Measurements from ENCODE around the gene ANKRD36. TPM values are rescaled to one million over a fixed set of nuclear protein-coding genes. Genes with fewer than 3 reads are reported as not detected.
"Not testable (repeated sequence)": the region's sequence is repeated elsewhere in the genome, so short reads cannot be mapped to it uniquely, and the experiment has no call there.

Gene ANKRD36
- 108 and 226 TPM in 2 replicates for total RNA-seq (2011; cell fraction: chromatin; rRNA removed; ENCODE audit: low replicate concordance)
- 52.2 and 62.4 TPM in 2 replicates for total RNA-seq (2011; cell fraction: nucleolus; rRNA removed)
- 82.4 and 83.8 TPM in 2 replicates for total RNA-seq (2011; cell fraction: nucleoplasm; rRNA removed)
- total RNA-seq (2014; rRNA removed) (25.3 and 27.3 TPM in 2 replicates), total RNA-seq (2014; rRNA removed; fragmentation: Illumina TruSeq; extraction: Trizol) (21.8 and 25.5 TPM in 2 replicates), total RNA-seq (2015; rRNA removed; fragmentation: Illumina TruSeq; extraction: Trizol) (26.7 and 29.1 TPM in 2 replicates), total RNA-seq (2021) (15.7 and 19.0 TPM in 2 replicates), polyA plus RNA-seq (2011; rRNA removed) (11.4 and 12.9 TPM in 2 replicates), polyA plus RNA-seq (2014; fragmentation: Illumina TruSeq; extraction: Trizol) (7.6 and 8.1 TPM in 2 replicates), polyA plus RNA-seq (2014; fragmentation: Nextera tagmentation; extraction: Ambion mirVana) (1 to 10 TPM; 8.0 to 9.6 TPM), polyA plus RNA-seq (2014; rRNA removed) (11.2 and 15.4 TPM in 2 replicates), polyA minus RNA-seq (2011; rRNA and poly(A)+ RNA removed) (69.6 and 95.4 TPM in 2 replicates), Bru-seq, nascent RNA (percentile 80 among the genes with signal in this experiment), BruChase-seq, experiment 1, labeled RNA remaining after a 2-hour chase (percentile 87 among the genes with signal in this experiment), BruChase-seq, experiment 2, labeled RNA remaining after a 6-hour chase (percentile 83 among the genes with signal in this experiment)
- 1.8 and 2.2 TPM in 2 replicates for polyA plus RNA-seq (2011; cell fraction: cytosol; rRNA removed)
- 67.9 and 78.2 TPM in 2 replicates for polyA plus RNA-seq (2011; cell fraction: nucleus; rRNA removed)
- polyA plus RNA-seq (2012), result 5.0 and 6.8 TPM in 2 replicates
- polyA minus RNA-seq (2011; cell fraction: cytosol; rRNA and poly(A)+ RNA removed), result 3.4 and 4.1 TPM in 2 replicates
- 172 and 270 TPM in 2 replicates for polyA minus RNA-seq (2011; cell fraction: nucleus; rRNA and poly(A)+ RNA removed)
- long read RNA-seq, experiment 1, partial matches to known transcripts, result 2 of 15 reads
- long read RNA-seq, experiment 1, other reads (novel, unspliced or antisense), result 12 of 15 reads
- long read RNA-seq, experiment 2, partial matches to known transcripts, result 1 of 2 reads
- long read RNA-seq, experiment 2, other reads (novel, unspliced or antisense), result 1 of 2 reads
- long read RNA-seq, experiment 3, partial matches to known transcripts, result 2 of 6 reads
- long read RNA-seq, experiment 3, other reads (novel, unspliced or antisense), result 3 of 6 reads

- not testable (repeated sequence) for BruUV-seq (replicated peaks)
- in situ Hi-C loops (cut with MboI), result loop anchor here (25.0 kb wide), 1 partner anchor 251 kb away; the partner anchor contains the start of genes ANKRD39 and SEMA4C
- TF ChIP-seq NFIC (IDR thresholded peaks at IDR 0.05), result peak; percentile 69
- TF ChIP-seq PHF8 (IDR thresholded peaks at IDR 0.05; ENCODE audit: borderline replicate concordance, low read length), result peak; percentile 80; the same call in 1 of the 2 replicates
- TF ChIP-seq ZZZ3 (IDR thresholded peaks at IDR 0.05), result peak; percentile 76; the same call in 1 of the 2 replicates
- TF ChIP-seq ZNF609 (CRISPR knock-in tag; IDR thresholded peaks at IDR 0.05; ENCODE audit: borderline replicate concordance), result 0 out of 2 replicates have a peak, but pooled peaks have one; percentile 36
- 0 out of 2 replicates have a peak, but pooled peaks have one; percentile 37 for TF ChIP-seq ZBTB26 (CRISPR knock-in tag; IDR thresholded peaks at IDR 0.05)
- TF ChIP-seq HCFC1 (IDR thresholded peaks at IDR 0.05; ENCODE audit: low read depth, low read length), result peak; percentile 39; the same call in 1 of the 2 replicates
- 0 out of 2 replicates have a peak, but pooled peaks have one; percentile 44 for TF ChIP-seq SRSF1 (IDR thresholded peaks at IDR 0.05; ENCODE audit: low read depth, low read length)
- 0 out of 2 replicates have a peak, but pooled peaks have one; percentile 79 for TF ChIP-seq HIVEP1 (CRISPR knock-in tag; IDR thresholded peaks at IDR 0.05)
- peak; percentile 53 for TF ChIP-seq ATF7 (IDR thresholded peaks at IDR 0.05)
Measured at GRCh38 chr2:97113050-97113881, at the start of gene ANKRD36. Gene ANKRD36, plus strand, starts transcription at chr2:97113153. Its CDS starts 587 bp downstream, at chr2:97113740.

More at GRCh38 chr2:97113050-97113881, at the start of gene ANKRD36:
- not testable (repeated sequence) for H3K27me3 ChIP-seq (ENCODE audit: control insufficient read depth in 2 of 2, insufficient read depth in 2 of 2, low read length in 2 of 2); H3K9me1 ChIP-seq (ENCODE audit: control insufficient read depth, insufficient read depth, low read length); H3K36me3 ChIP-seq (ENCODE audit: control insufficient read depth, insufficient read depth, low read length); FAIRE-seq; H3K79me2 ChIP-seq (ENCODE audit: control insufficient read depth, insufficient read depth, low read length); H4K20me1 ChIP-seq (replicated peaks; ENCODE audit: control insufficient read depth, insufficient read depth, low read length); H3K4me1 ChIP-seq (replicated peaks in 1 of 2; ENCODE audit: control insufficient read depth in 2 of 2, insufficient read depth in 2 of 2, low read length in 2 of 2); H3K9me3 ChIP-seq (replicated peaks; ENCODE audit: control insufficient read depth, insufficient read depth, low read depth, low read length)
- intact Hi-C loops (cut with micrococcal nuclease), result loop anchor here (2.0 to 5.0 kb wide), 3 partner anchors 100 to 256 kb away; partner anchors contain the start of gene ANKRD39
- peak within 1 kb of the TSS; percentile 99 for H2AFZ ChIP-seq (ENCODE audit: low read depth, low read length)
- POLR2A ChIA-PET, result interaction anchor here (0.6 kb wide), 1 partner anchor 1417 kb away, joined by 3 read pairs; no protein-coding TSS in a partner anchor
- H3K4me3 ChIP-seq, result peak within 1 kb of the TSS; percentile 61
- peak within 1 kb of the TSS; percentile 84 for H3K27ac ChIP-seq (ENCODE audit: extremely low read depth, low read depth, low read length)
- CTCF ChIA-PET (ENCODE audit: low intra/inter-chr PET ratio), result interaction anchor here (0.6 to 1.8 kb wide), 5 partner anchors 70 to 996 kb away, joined by 3 to 16 read pairs (median 5); partner anchors contain the start of genes ADRA2B and ANKRD39
- 1% methylated on average over 25 of the region's 74 CpGs for WGBS (ENCODE audit: insufficient coverage, low coverage, missing lambda C conversion rate)
- H3K4me2 ChIP-seq (ENCODE audit: insufficient read depth, low read length), result peak within 1 kb of the TSS; percentile 96
- H3K9ac ChIP-seq (ENCODE audit: insufficient read depth in 1 of 2, low read depth in 2 of 2, low read length in 2 of 2), result peak within 1 kb of the TSS; percentile 71 to 95
- DNase-seq (ENCODE audit: extremely low read depth in 1 of 4, low spot score in 3 of 4), result peak; percentile 69 to 89 (median 75)
- ATAC-seq, result peak; percentile 94

All from K562 (cell line).